Stimulated activated CD4-positive, alpha-beta T cell treated with anti-CD3 and anti-CD28 coated beads, Interleukin-15, amount 100 ng/mL, for 24 hours (primary cell): ENCODE results near the gene PDE10A.
"Not testable (repeated sequence)": the region's sequence is repeated elsewhere in the genome, so short reads cannot be mapped to it uniquely, and the experiment has no call there.

Experiments used
- DNase-seq: peaks from one replicate; pipeline ENCODE4 v3.0.0-alpha.2; 2020

PDE10A gene

DNA sequence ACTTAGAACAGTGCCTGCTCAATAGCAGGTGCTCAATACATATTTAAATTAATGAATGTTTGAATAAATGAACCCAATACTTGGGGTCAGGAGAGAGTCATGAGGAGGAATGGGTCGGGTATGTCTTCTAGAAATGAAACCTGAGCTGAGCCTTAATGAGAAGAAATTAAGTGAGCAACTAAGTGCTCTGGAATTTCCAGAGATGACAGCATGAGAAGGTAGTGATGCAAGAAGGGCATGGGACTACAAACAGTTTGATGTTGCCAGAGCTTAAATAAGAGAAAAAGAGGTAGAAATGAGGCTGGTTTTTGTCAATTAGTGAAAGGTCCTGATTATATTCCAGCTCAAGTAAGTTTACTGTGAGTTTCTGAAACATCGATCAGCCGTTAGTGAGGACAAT, 82.9 kb downstream of the PDE10A start:
- no peak for DNase-seq

DNA sequence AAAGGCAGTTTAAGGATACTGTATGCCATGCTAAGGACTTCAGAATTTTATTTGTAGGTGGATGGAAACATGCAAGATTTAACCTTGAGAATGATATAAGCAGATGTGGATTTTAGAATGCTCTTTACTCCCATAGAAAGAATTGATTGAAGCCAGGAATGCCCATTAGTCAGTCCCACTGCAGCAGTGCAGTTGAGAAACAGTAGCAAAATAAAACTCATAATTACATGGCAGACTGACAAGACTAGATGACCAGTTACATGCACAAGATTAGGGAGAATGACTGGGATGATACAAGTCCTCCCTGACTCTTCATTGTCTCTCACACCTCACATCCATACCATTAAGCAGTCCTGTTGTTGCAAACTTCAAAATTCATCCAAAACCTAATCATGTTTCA, 83.9 kb downstream of the PDE10A start:
- no peak for DNase-seq

DNA sequence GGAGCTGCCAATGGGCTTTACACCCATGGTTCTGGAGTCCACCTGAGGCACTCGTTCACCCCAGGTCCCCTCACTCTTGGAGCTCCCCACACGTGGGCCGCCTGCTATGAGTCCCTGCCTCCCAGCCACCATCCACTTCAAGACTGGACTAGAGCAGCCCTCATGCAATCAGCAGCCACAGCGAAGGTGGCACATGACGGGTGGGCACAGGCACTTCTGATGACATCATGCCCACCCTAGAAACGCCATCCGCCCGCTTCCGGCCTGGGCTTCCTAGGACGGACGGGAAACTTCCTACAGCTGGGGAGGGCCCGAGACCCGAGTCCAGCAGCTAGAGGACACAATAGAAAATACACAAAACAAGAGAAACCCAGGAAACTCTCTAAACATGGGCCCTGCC, 85.5 kb downstream of the PDE10A start:
- no peak for DNase-seq

DNA sequence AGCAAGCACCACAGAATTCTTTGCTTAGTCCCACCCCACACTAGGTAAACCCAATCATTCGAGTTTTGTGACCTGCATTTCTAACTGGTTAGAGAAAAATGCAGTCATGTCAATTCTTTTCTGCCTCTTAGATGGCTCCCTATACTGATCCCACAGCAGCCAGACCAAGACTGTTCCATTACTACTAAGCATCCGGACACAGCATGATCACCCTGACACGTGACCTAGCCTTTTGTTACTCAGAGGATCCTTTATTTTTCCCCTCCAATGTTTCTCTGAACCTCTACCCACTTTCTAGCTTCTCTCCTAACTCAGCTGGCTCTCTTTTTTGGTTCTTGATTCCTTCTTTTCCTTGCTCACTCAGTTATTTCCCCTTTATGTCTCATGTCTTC, 87.9 kb downstream of the PDE10A start:
- DNase-seq, result no peak

DNA sequence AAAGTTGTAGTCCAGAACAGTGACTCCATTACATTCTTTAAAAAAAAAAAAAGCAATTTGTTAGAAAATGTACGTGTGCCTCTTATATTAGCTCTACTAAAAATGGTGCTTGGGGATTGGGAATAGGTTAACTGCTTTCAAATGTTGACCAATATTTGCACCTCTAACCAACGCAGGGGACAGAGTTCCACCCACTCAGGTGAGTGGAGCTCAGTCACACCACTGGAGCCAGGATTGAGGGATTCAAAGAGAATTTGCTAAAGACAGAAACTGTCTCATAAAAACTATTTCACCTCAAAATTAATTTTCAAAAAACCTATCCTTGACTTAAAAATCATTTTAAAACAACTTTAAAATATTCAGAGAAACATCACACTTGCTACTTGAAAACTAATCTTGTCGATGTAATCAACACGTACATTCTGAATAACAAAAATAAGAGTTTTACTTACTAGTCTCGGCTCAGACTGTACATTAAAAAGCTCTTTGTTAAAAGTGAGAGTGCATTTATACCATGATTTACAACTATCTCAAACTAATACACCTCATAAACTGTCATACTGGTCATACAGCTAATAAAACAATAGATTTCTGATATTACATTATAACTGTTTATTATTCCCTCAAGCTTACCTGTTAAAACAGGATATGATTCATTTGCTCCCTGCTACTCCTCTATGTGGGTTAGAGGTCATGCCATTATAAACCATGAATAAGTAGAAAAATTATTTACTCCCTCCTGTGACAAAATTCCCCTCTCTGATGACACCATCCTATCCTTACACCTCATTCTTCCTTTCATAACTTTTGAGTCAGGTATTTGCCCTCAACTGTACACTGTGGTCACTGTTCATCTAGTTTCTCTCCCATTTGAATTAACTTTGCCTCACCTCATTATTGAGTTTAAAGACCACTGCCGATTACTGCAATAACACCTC, 88.6 kb downstream of the PDE10A start:
- DNase-seq, result no peak

DNA sequence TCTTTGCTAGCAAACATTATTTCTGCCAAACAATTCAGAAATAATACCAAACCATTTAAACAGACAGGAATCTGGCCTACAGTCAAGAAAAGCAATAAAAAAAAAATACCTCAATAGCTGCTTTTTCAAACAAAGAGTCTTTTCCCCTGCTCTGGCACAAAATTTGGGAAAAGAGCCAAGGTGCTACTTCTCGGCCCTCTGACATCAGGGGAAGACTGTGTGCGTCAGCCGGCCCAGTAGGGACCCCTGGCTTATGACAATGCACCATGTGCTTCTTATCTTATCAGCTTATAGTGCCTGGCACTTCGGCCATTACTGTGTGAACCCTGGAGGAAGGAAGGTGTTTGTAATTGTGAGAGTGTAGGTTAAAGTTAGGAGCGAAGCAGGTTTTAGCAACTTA, 89.4 kb downstream of the PDE10A start:
- DNase-seq, result no peak

DNA sequence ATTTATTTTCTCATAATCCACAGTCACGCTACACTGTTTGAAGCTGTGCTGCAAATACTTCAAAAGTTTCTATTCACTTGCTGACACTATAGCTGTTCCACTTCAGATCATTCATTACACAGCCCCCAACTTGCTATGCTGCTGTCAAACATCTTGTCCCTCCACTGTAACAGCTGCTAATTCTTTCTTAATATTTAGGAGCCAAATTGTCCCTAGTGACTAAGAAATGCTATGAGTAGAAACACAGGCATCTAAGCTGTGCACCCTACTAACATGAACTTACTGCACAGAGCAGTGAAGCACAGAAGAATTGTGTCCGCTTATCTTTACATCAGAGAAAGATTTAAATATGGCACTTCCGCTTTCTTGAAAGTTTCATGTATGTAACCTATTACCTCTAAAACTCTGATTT, 91.3 kb downstream of the PDE10A start:
- no peak for DNase-seq

DNA sequence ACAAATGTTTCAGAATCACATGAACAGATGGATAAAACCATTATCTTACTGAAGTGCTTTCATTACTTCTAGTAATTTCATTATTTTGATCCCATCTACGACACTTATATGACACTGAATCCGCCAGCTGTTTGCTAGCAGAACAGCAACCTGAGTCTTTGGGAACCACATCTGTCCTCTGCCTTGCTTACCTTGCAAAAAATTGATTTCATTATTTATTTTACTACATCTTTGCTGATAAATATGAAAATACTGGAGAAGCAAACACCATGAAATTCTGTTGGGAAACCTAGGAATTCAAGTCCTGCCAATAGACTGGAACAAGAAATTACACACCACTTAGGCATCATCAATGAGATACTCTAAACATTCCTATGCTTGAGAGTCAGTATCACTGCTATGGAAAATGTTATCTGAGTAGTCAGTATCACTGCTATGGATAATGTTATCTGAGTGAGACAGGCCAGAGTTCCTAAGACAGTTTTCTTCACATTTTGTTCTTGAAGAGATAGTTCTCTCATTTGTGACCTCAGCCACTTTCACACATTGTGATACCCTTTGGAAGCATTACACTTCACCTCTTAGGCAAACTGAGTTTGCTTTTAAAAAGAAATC, 91.9 kb downstream of the PDE10A start:
- DNase-seq, result no peak

DNA sequence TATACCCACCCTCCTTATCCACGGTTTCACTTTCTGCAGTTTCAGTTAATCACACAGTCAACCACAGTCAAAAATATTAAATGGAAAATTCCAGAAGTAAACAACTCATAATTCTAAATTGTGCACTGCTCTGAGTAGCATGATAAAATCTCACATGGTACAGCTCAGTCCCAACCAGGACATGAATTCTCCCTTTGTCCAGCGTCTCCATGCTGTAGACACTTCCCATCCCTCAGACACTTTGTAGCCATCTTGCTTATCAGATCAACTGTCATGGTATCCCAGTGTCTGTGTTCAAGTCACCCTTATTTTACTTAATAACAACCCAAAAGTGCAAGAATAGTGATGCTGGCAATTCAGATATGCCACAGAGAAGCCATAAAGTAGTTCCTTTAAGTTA, 94.7 kb downstream of the PDE10A start:
- DNase-seq, result no peak

DNA sequence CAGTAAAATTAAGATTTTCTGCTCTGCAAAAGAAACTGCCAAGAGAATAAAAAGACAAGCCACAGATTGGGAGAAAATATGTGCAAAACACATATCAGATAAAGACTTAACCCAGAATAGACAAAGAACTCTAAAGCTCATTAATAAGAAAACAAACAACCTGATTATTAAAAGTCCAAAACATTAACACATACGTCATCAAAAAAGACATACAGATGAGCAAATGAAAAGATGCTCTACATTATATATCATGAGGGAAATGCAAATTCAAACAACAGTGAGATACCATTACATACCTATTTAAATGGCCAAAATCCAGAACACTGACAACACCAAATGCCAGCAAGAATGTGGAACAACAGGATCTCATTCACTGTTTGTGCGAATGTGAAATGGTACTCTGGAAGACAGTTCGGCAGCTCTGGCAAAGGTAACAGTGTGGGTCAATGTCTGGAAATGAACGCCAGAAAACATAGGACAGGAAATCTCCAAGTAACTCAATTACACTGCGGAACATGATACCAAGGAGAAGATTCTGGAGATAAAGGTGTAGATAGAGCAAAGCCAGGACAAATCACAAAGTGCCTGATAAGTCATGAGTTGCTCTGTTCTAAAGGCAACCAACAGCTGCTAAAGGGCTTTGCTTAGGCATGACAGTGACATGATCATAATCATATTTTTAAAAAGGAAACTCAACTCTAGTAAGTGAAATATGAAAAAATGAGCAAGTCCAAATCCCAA, 96.8 kb downstream of the PDE10A start:
- DNase-seq, result no peak

DNA sequence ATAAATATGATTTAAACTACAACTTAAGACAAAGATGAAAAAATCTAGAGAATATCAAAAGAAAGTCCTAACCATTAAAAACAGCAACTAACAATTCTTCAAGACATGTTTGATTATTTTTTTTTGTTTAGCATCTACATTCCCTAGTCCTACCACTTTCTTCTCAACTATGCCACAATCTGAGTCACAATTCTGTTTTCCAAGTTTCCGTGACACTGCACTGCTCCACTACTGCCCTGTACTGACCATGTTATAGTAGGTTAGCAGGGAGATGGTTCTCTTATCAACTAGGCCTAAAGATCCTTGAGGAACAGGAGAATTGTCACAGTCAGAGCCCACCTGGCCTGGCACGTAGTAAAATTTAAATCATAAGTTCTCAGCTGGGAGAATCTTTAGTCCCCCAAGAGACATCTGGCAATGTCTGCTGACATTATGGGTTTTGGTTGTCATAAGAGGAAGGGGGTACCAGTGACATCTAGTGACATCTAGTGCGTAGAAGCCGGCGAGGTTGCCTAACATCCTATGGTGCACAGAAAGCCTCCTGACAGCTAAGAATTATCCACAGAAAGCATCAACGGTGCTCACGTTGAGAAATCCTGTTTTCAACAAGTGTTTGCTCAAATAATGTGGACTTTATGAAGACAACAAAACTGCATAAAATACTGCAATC, 100.5 kb downstream of the PDE10A start:
- DNase-seq, result no peak

DNA sequence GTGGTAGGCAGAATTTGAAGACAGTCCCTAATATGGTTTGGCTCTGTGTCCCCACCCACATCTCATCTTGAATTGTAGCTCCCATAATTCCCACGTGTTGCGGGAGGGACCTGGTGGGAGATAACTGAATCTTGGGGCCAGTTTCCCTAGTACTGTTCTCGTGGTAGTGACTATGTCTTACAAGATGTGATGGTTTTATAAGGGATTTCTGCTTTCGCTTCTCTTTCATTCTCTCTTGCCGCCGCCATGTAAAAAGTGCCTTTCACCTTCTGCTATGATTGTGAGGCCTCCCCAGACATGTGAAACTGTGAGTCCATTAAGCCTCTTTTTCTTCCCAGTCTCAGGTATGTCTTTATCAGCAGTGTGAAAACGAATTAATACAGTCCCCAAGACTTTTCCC, 103.4 kb downstream of the PDE10A start:
- no peak for DNase-seq

DNA sequence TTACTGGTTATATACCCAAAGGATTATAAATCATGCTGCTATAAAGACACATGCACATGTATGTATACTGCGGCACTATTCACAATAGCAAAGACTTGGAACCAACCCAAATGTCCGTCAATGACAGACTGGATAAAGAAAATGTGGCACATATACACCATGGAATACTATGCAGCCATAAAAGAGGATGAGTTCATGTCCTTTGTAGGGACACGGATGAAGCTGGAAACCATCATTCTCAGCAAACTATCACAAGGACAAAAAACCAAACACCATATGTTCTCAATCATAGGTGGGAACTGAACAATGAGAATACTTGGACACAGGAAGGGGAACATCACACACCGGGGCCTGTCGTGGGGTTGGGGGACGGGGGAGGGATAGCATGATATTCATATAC, 104.9 kb downstream of the PDE10A start:
- not testable (repeated sequence) for DNase-seq

DNA sequence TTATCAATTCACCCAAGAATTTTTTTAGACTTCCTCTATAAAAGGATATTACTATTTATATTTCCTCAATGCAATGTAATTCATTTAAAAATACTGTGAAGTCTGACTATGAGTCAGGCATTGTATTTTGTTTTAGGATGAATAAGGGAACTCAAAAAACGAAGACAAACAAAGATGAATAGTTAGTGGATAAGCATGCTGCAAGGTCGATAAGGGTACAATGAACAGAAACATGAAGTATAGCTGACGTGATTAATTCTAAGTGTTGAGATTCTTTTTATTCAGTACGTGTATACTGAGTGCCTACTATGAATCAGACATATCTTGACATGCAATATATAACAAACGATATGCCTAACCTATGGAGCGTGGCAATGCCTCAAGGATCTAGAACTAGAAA, 105.4 kb downstream of the PDE10A start:
- no peak for DNase-seq

DNA sequence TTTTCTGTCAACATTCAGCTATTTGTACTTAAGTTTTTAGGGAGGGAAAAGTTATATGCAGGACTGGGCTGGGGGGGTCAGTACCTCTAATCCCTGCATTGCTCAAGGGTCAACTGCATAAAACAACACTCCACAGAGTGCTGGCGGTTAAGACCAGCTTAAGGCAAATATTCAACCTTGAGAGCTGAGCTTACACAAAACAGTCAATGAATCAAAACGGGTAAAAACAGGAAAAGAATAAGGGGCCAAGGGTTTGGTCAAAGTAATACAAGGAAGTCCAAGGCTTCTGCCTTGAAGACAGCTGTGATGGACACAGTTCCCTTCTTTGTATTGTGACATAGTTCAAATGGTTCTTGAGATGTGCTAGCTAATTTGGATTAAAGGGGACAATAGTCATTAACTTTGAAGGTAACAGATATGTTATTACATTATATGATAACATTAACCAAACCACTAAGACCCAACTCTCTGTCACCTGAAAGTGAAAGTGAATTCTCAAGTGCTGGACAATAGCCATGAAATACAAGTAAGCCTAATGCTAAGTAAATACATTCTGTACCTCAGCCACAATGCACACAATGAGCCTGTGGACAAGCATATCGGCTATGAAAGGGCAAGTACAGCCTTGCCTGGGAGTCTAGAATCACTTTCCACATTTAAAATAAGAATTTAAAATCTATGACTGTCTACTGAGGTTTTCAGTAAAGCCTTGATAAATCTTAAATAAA, 106.8 kb downstream of the PDE10A start:
- no peak for DNase-seq

DNA sequence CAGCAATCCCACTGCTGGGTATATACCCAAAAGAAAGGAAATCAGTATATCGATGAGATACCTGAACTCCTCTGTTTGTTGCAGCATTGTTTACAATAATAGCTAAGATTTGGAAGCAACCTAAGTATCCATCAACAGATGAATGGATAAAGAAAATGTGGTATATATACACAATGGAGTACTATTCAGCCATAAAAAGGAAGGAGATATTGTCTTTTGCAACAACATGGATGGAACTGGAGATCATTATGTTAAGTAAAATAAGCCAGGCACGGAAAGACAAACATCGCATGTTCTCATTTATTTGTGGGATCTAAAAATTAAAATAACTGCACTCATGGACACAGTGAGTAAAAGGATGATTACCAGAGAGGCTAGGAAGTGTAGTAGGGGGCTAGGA, 108.4 kb downstream of the PDE10A start:
- not testable (repeated sequence) for DNase-seq

DNA sequence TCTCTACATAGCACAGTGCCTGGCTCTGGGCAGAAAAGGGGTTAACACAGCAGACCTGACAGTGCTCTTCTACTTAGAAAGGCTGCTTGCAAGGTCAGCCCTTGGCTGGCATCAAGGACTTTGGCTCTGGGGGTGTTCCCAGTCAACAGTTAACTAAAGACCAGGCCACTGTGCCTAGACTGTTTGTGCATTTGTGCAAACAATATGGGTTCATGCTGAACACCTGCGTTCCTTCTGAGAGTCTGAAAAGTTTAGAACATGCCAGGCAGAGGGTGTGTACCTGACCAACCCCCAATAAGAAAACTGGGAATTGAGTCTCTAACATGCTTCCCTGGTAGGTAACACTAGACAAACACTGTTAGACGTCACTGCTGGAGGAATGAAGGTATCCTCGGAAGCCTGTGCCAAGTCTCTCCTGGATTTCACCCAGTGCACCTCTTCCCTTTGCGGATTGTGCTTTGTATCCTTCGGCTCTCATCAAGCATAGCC, 110.7 kb downstream of the PDE10A start:
- no peak for DNase-seq

DNA sequence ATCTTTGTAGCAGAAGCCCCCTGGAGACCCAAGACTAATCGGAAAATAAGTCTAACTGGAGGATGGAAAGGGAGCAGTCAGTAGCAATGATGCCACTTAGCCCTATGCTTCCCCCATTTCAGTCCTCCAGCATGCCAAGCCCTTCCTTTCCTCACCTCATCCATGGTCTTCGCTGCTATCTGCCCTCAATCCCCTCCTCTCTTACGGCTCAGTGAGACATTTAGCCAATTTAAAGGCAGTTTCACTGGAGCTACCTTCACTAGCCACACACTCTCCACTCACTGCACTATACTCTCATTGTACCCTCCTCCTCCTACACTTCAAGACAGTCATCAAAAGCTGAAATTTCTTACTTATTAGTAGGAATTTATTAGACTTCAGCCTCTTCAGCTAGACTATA, 111.2 kb downstream of the PDE10A start:
- DNase-seq, result no peak

DNA sequence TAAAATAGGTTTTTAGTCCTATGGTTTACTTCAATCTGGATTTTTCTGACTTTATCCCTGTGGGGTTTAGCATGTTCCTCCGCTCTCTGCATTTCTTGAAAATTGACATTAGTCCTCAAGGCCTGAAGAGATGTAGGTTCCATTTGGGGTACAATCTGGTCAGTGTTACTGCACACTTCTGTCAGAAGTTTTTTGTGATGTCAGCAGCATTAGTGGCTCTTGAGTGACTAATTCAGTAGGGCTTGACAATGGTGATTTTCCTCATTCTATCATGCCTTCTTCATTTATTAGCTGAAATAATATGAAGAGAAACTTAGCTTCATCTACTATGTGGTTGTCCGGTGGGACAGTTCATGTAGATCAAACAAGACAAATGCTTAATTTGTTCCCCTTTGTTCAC, 114.6 kb downstream of the PDE10A start:
- no peak for DNase-seq

DNA sequence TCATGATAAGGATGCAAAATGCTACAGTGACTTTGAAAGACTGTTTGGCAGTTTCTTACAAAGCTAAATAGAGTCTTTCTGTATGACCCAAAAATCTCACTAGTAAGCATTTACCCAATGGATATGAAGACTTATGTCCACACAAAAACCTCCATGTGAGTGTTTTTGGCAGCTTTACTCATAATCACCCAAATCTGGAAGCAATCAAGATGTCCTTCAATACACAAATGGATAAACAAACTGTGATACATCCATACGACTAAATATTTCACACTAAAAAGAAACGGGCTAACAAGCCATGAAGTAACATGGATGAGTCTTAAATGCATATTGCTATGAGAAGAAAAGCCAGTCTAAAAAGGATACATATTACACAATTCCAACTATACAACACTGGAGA, 117.2 kb downstream of the PDE10A start:
- DNase-seq, result no peak

DNA sequence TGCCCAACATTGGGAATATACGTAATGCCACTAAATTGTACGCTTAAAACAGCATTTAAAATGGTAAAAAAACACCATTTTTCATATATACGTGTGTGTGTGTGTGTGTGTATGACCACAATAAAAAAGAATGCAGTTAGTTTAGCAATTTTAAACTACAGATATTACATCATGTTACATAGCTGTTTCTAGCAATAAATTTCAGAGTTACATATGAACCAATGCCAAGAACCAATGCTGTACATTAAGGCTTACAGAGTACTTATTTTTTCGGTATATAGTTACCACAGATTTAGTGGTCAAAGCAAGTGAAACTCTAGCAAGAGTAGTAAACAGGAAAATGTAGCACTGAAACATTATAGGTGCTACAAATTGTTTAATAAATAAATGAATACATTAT, 119.3 kb downstream of the PDE10A start:
- DNase-seq, result no peak

DNA sequence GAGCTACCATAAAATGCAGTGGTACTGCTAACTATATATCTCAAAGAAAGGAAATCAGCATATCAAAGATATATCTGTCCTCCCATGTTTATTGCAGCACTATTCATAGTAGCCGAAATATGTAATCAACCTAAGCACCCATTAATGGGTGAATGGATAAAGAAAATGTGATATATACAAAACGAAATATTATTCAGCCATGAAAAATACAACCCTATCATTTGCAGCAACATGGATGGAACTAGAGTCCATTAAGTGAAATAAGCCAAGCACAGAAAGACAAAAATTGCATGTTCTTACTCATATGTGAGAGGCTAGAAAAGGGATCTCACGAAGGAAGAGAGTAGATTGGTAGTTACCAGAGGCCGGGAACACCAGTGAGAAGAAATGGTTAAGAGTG, 126.1 kb downstream of the PDE10A start:
- DNase-seq, result no peak
